K562 (cell line): Measurements from ENCODE around the gene VPS35L. TPM values are rescaled to one million over a fixed set of nuclear protein-coding genes. Genes with fewer than 3 reads are reported as not detected.

ENCODE experiments used
- CBX1 ChIP-seq: sonication (generic); IDR thresholded peaks from 2 replicates; pipeline ENCODE4 v1.6.1; 2016; ENCODE audit warnings: antibody characterized with exemption, low read depth, mild to moderate bottlenecking
- MAFK ChIP-seq: IDR thresholded peaks from 2 replicates; pipeline ENCODE4 v1.6.1; 2011; ENCODE audit warnings: low read length, improper control_type of control experiment
- MBD2 ChIP-seq: sonication (generic); IDR thresholded peaks from 2 replicates; pipeline ENCODE4 v1.6.1; 2016; ENCODE audit warnings: low read depth, borderline replicate concordance
- POLR2B ChIP-seq: fragments of 450-650 bp; IDR thresholded peaks from 2 replicates; pipeline ENCODE4 v1.6.1; 2018; ENCODE audit warnings: low read depth; ENCODE audit not compliant: partially characterized antibody
- RBBP5 ChIP-seq: fragments of 200-600 bp; sonication (generic); IDR thresholded peaks from 2 replicates; pipeline ENCODE4 v1.6.1; 2012; ENCODE audit warnings: borderline replicate concordance, mild to moderate bottlenecking, low read length, control low read depth, inconsistent platforms; ENCODE audit not compliant: insufficient read depth, poor library complexity, severe bottlenecking
- RBM17 ChIP-seq: fragments of 200-400 bp; formaldehyde crosslinking; IDR thresholded peaks from 2 replicates; pipeline ENCODE4 v1.6.1; 2017; ENCODE audit warnings: low read depth, mild to moderate bottlenecking, low read length, borderline replicate concordance
- SMAD4 ChIP-seq: fragments of 250-450 bp; sonication (Bioruptor Pico); conservative IDR thresholded peaks from 2 replicates; pipeline ENCODE4 v1.8.0; 2021; ENCODE audit warnings: inconsistent platforms, mild to moderate bottlenecking, moderate library complexity
- TCF3 ChIP-seq: sonication (generic); formaldehyde crosslinking; IDR thresholded peaks from 2 replicates; pipeline ENCODE4 v1.4.0; 2020; ENCODE audit warnings: mild to moderate bottlenecking, missing genetic modification reagents
- ZBTB7A ChIP-seq: IDR thresholded peaks from 2 replicates; pipeline ENCODE4 v1.6.1; 2011; ENCODE audit warnings: low read depth, mild to moderate bottlenecking, low read length, moderate library complexity, borderline replicate concordance; ENCODE audit not compliant: control insufficient read depth
- ZNF124 ChIP-seq: sonication (generic); formaldehyde crosslinking; IDR thresholded peaks from 2 replicates; pipeline ENCODE4 v1.8.1; 2022; ENCODE audit warnings: missing genetic modification reagents
- ZNF165 ChIP-seq: fragments of 250-450 bp; sonication (Bioruptor Pico); IDR thresholded peaks from 2 replicates; pipeline ENCODE4 v1.4.0; 2020; ENCODE audit warnings: borderline replicate concordance
- ZNF707 ChIP-seq: fragments of 250-450 bp; sonication (Bioruptor Pico); conservative IDR thresholded peaks from 2 replicates; pipeline ENCODE4 v1.8.0; 2022; ENCODE audit warnings: inconsistent platforms, mild to moderate bottlenecking, moderate library complexity
- polyA plus RNA-seq, 8 experiments: library from polyadenylated mRNA; depleted of rRNA in 4 of 8; stranded (reverse) in 5 of 8; unstranded in 3 of 8; fragments of >200 nt; fragmentation: Nextera tagmentation in 2 of 8; fragmentation: Illumina TruSeq in 1 of 8; extraction: Ambion mirVana in 2 of 8; extraction: Trizol in 1 of 8; gene quantifications; 2 replicates each; pipeline versions ENCODE4 v1.2.1 to v1.2.3, GENCODE V29; 2011 to 2014; ENCODE audit warnings: inconsistent platforms in 1 of 8, missing spikeins in 1 of 8
- total RNA-seq, 7 experiments: library from RNA; depleted of rRNA in 6 of 7; stranded (reverse); fragments of >200 nt in 6 of 7; fragmentation: Illumina TruSeq in 2 of 7; extraction: Trizol in 2 of 7; gene quantifications; 2 replicates each; pipeline versions ENCODE4 v1.2.1 to v1.2.3, GENCODE V29; 2011 to 2021; ENCODE audit warnings: low replicate concordance in 1 of 7
- TF ChIP-seq, protein P1 (sequence below), 2 experiments: fragments of 200-800 bp in 1 of 2; sonication (Bioruptor generic) in 1 of 2; sonication (generic) in 1 of 2; formaldehyde crosslinking in 1 of 2; IDR thresholded peaks in 1 of 2; conservative IDR thresholded peaks in 1 of 2; 2 replicates each; pipeline versions ENCODE4 v1.5.0 to v1.6.1; 2016 to 2020; ENCODE audit warnings: missing compliant biosample characterization in 1 of 2, missing genetic modification characterization in 1 of 2, missing genetic modification reagents in 1 of 2
- TF ChIP-seq, protein P2 (sequence below): fragments of 150-350 bp; IDR thresholded peaks from 2 replicates; pipeline ENCODE4 v1.6.1; 2014; ENCODE audit warnings: low read depth, mild to moderate bottlenecking, low read length, borderline replicate concordance
- TF ChIP-seq, protein P3 (sequence below): conservative IDR thresholded peaks from 2 replicates; pipeline ENCODE4 v1.6.1; 2011; ENCODE audit warnings: low read depth, mild to moderate bottlenecking, low read length; ENCODE audit not compliant: control insufficient read depth
- TF ChIP-seq, protein P4 (sequence below): fragments of 450-650 bp; IDR thresholded peaks from 2 replicates; pipeline ENCODE4 v1.6.1; 2016
- TF ChIP-seq, protein P5 (sequence below): fragments of 450-650 bp; formaldehyde crosslinking; IDR thresholded peaks from 2 replicates; pipeline ENCODE4 v1.4.0; 2020; ENCODE audit warnings: mild to moderate bottlenecking

Gene VPS35L
- total and polyA plus RNA-seq, 9 of the 15 experiments (the other 6 are each of a cell fraction or from before 2014, with no cell fraction given) = 10.2 to 30.4 (median 20.1) TPM

DNA sequence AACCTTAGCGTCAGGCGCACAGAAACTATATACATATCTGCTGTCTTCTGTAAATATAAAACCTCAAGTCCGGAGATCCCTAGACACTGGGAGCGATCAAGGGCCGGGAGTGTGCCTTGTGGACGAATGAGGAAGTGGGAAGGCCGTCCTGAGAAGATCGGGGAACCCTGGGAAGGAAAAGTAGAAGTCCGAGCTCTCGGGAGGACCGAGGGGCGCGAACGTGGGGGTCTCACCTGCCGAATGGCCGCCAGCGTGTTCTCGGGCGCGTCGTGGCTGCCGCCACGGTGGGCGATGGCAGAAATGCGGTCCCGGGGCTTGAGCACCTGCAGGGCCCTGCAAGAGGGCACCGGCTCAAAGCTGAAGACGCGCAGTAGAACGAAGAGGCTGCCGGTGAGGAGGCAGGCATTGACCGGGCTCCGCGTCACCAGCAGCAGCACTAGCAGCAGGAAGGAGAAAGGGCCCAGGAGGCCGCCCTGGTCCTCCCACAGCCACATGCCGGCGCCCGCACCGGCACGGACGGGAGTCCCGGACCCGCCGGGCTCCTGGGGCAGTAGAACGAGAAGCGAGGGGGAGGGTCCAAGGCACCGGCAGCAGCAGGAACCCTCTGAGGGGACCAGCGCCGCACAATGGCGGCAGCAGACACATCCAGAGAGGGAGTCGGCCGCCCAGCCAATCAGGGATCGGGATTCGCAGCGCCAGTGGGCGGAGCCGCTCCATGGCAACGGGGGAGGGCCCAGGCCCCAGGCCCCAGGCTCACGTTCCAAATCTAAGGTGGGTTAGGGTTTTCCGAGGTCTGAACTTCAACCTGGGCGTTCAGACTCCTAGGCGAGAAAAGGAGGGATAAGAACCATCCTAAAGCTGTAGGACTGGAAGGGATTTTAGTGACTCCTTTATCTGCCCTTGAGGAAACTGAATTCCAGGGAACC, 33.8 kb upstream of the VPS35L start, which contains the start of gene GDE1 (continued):
- TF ChIP-seq MBD2 (peak; percentile 38; the same call in 1 of the 2 replicates), CBX1 (no peak), MAFK (no peak), POLR2B (peak; percentile 72), ZNF165 (CRISPR knock-in tag) (no peak), TCF3 (CRISPR knock-in tag) (no peak), SMAD4 (peak; percentile 49; the same call in 1 of the 2 replicates), ZBTB7A (peak; percentile 76; the same call in 1 of the 2 replicates), ZNF124 (CRISPR knock-in tag) (no peak), RBBP5 (peak; percentile 56), RBM17 (no peak), ZNF707 (CRISPR knock-in tag) (no peak)
- TF ChIP-seq, protein P1, sequence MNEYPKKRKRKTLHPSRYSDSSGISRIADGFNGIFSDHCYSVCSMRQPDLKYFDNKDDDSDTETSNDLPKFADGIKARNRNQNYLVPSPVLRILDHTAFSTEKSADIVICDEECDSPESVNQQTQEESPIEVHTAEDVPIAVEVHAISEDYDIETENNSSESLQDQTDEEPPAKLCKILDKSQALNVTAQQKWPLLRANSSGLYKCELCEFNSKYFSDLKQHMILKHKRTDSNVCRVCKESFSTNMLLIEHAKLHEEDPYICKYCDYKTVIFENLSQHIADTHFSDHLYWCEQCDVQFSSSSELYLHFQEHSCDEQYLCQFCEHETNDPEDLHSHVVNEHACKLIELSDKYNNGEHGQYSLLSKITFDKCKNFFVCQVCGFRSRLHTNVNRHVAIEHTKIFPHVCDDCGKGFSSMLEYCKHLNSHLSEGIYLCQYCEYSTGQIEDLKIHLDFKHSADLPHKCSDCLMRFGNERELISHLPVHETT (CRISPR knock-in tag; conservative IDR thresholded peaks at IDR 0.05 in 1 of 2, IDR thresholded peaks at IDR 0.05 in 1 of 2) = no peak
- TF ChIP-seq, protein P2, sequence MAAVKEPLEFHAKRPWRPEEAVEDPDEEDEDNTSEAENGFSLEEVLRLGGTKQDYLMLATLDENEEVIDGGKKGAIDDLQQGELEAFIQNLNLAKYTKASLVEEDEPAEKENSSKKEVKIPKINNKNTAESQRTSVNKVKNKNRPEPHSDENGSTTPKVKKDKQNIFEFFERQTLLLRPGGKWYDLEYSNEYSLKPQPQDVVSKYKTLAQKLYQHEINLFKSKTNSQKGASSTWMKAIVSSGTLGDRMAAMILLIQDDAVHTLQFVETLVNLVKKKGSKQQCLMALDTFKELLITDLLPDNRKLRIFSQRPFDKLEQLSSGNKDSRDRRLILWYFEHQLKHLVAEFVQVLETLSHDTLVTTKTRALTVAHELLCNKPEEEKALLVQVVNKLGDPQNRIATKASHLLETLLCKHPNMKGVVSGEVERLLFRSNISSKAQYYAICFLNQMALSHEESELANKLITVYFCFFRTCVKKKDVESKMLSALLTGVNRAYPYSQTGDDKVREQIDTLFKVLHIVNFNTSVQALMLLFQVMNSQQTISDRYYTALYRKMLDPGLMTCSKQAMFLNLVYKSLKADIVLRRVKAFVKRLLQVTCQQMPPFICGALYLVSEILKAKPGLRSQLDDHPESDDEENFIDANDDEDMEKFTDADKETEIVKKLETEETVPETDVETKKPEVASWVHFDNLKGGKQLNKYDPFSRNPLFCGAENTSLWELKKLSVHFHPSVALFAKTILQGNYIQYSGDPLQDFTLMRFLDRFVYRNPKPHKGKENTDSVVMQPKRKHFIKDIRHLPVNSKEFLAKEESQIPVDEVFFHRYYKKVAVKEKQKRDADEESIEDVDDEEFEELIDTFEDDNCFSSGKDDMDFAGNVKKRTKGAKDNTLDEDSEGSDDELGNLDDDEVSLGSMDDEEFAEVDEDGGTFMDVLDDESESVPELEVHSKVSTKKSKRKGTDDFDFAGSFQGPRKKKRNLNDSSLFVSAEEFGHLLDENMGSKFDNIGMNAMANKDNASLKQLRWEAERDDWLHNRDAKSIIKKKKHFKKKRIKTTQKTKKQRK = no peak
- TF ChIP-seq, protein P3, sequence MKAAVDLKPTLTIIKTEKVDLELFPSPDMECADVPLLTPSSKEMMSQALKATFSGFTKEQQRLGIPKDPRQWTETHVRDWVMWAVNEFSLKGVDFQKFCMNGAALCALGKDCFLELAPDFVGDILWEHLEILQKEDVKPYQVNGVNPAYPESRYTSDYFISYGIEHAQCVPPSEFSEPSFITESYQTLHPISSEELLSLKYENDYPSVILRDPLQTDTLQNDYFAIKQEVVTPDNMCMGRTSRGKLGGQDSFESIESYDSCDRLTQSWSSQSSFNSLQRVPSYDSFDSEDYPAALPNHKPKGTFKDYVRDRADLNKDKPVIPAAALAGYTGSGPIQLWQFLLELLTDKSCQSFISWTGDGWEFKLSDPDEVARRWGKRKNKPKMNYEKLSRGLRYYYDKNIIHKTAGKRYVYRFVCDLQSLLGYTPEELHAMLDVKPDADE = 0 out of 2 replicates have a peak, but pooled peaks have one; percentile 1
- TF ChIP-seq, protein P4, sequence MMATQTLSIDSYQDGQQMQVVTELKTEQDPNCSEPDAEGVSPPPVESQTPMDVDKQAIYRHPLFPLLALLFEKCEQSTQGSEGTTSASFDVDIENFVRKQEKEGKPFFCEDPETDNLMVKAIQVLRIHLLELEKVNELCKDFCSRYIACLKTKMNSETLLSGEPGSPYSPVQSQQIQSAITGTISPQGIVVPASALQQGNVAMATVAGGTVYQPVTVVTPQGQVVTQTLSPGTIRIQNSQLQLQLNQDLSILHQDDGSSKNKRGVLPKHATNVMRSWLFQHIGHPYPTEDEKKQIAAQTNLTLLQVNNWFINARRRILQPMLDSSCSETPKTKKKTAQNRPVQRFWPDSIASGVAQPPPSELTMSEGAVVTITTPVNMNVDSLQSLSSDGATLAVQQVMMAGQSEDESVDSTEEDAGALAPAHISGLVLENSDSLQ = peak; percentile 38
- TF ChIP-seq, protein P5, sequence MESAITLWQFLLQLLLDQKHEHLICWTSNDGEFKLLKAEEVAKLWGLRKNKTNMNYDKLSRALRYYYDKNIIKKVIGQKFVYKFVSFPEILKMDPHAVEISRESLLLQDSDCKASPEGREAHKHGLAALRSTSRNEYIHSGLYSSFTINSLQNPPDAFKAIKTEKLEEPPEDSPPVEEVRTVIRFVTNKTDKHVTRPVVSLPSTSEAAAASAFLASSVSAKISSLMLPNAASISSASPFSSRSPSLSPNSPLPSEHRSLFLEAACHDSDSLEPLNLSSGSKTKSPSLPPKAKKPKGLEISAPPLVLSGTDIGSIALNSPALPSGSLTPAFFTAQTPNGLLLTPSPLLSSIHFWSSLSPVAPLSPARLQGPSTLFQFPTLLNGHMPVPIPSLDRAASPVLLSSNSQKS = no peak
